ENCODE results near the gene MRFAP1. TPM values are rescaled to one million over a fixed set of nuclear protein-coding genes. Genes with fewer than 3 reads are reported as not detected.

MRFAP1 gene
- total and polyA plus RNA-seq, 10 of the 15 experiments (the other 5 are each of a cell fraction or from before 2014, with no cell fraction given) = 18.7 to 105 (median 80.8) TPM

DNA sequence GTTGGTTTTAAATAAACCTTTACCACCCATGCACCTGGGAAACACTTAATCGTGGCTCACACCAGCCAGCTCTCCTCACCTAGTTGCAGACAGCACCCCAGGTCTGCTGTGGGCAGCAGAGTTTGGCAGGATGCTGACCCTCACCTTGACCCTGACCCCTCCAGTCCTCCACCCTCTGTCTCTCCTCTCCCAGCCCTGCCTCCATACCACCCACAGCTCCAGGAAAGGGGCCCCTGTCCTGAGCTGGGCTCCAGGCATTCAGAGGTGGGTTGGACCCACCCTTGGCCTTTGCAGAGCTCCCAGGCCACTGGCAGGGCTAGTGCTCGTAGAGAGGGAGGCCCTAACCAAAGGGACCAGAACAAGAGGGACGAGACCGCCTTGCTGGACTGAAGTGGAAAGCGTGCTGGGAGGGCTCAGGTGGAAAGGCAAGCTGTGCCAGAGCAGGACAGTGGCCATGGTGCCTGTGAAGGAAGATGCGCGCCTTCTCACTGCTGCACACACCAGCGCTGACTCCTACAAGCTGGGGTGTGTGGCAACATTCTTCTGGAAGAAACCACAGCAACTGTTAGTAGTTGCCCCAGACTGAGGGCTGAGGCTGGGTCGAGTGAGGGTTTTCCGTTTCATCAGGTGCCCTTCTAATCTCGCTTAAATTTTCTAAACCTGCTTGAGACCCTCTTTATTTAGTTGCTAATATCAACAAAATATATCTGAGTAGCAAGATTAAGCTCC lies 42.5 kb downstream of the MRFAP1 start:
- H3K79me2 ChIP-seq (ENCODE audit: control insufficient read depth, insufficient read depth, low read length) = no peaks in the 10 kb centered on the region
- no peak for DNase-seq (ENCODE audit: low read depth, low spot score)
- no peaks in the 10 kb centered on the region; the same call in 2 of the 3 replicates for H3K9me3 ChIP-seq (replicated peaks; ENCODE audit: control insufficient read depth, insufficient read depth, low read length)
- ChIA-PET CTCF (interaction anchor here (1.0 to 1.2 kb wide), 2 partner anchors 8 to 419 kb away, joined by 3 to 4 read pairs; no protein-coding TSS in a partner anchor), POLR2A (interaction anchor here (0.6 kb wide), 1 partner anchor 176 kb away, joined by 3 read pairs; no protein-coding TSS in a partner anchor), SMC1A (ENCODE audit: uncharacterized antibody, unreplicated experiment) (interaction anchor here (1.0 kb wide), 1 partner anchor 8 kb away, joined by 4 read pairs; no protein-coding TSS in a partner anchor), RAD21 (ENCODE audit: unreplicated experiment) (no interaction called here)
- no peak overlapping the region for H2AFZ ChIP-seq (ENCODE audit: control insufficient read depth, low read depth, low read length)
- H3K4me1 ChIP-seq (ENCODE audit: control insufficient read depth, insufficient read depth, low read length) = no peaks in the 10 kb centered on the region
- FAIRE-seq = no peak
- H3K9ac ChIP-seq (ENCODE audit: control insufficient read depth, insufficient read depth, low read length) = no peak overlapping the region
- ATAC-seq = no peak
- H4K20me1 ChIP-seq (ENCODE audit: control insufficient read depth, insufficient read depth) = no peaks in the 10 kb centered on the region
- H3K27me3 ChIP-seq (replicated peaks in 1 of 2; ENCODE audit: control insufficient read depth in 2 of 2, insufficient read depth in 2 of 2, low read length in 1 of 2) = no peaks in the 10 kb centered on the region
- no TSS peak for BruUV-seq (replicated peaks)
- no peaks in the 10 kb centered on the region for H3K36me3 ChIP-seq (ENCODE audit: control insufficient read depth in 2 of 2, insufficient read depth in 2 of 2, low read length in 1 of 2)
- intact Hi-C loops (cut with micrococcal nuclease; ENCODE audit: unreplicated experiment) (no loop called here), in situ Hi-C loops (cut with MboI) (no loop called here)
- 71% methylated on average over 11 of the region's 11 CpGs for WGBS (ENCODE audit: insufficient coverage, insufficient replicate concordance, low lambda C conversion rate, missing lambda C conversion rate)
- TF ChIP-seq CREB1 (IDR thresholded peaks at IDR 0.05; ENCODE audit: low read depth) = no peak
- TF ChIP-seq CHD4 (IDR thresholded peaks at IDR 0.05) = no peak
- TF ChIP-seq ZNF207 (IDR thresholded peaks at IDR 0.05; ENCODE audit: borderline replicate concordance) = no peak
- no peak for TF ChIP-seq TARDBP (IDR thresholded peaks at IDR 0.05; ENCODE audit: borderline replicate concordance)
- TF ChIP-seq CBX3 (IDR thresholded peaks at IDR 0.05; ENCODE audit: borderline replicate concordance, low read depth) = no peak
- TF ChIP-seq SRF (IDR thresholded peaks at IDR 0.05; ENCODE audit: low read depth in 2 of 2, low read length in 2 of 2) = no peak
- no peak for TF ChIP-seq WRNIP1 (IDR thresholded peaks at IDR 0.05; ENCODE audit: borderline replicate concordance, low read depth, low read length)
- no peak for TF ChIP-seq FOXK2 (IDR thresholded peaks at IDR 0.05)
- TF ChIP-seq ZZZ3 (IDR thresholded peaks at IDR 0.05; ENCODE audit: control insufficient read depth, insufficient read length, low read depth) = no peak
- TF ChIP-seq RUNX3 (IDR thresholded peaks at IDR 0.05; ENCODE audit: low read length) = no peak
- TF ChIP-seq NFIC (IDR thresholded peaks at IDR 0.05; ENCODE audit: low read depth, low read length) = no peak
- TF ChIP-seq PAX5 (IDR thresholded peaks at IDR 0.05; ENCODE audit: borderline replicate concordance, low read depth, low read length) = no peak
- H3K27ac ChIP-seq (ENCODE audit: control insufficient read depth, insufficient read depth) = no peak overlapping the region
- no peak overlapping the region for H3K4me3 ChIP-seq
- no peak overlapping the region for H3K4me2 ChIP-seq (ENCODE audit: control insufficient read depth, insufficient read depth)

Data from GM12878 (cell line).